SK-N-SH treated with all-trans-retinoic acid at 6 μM for 48 hours (cell line): Measurements from ENCODE around the gene TMEM91.
"Not testable (repeated sequence)": the region's sequence is repeated elsewhere in the genome, so short reads cannot be mapped to it uniquely, and the experiment has no call there.

Experiments
- ATAC-seq: fragments of 200-7000 bp; cut with Tn5 transposase; 3 replicates; pipeline ENCODE4 v1.9.1; 2020; ENCODE audit warnings: mild to moderate bottlenecking, moderate library complexity
- ARNTL ChIP-seq: fragments of 450-650 bp; formaldehyde crosslinking; IDR thresholded peaks from 2 replicates; pipeline ENCODE4 v1.5.0; 2020; ENCODE audit warnings: low read depth, mild to moderate bottlenecking, moderate library complexity, borderline replicate concordance
- ESRRG ChIP-seq: fragments of 250-450 bp; sonication (Bioruptor Pico); IDR thresholded peaks from 2 replicates; pipeline ENCODE4 v1.6.1; 2021; ENCODE audit warnings: mild to moderate bottlenecking
- GLIS3 ChIP-seq: fragments of 250-450 bp; sonication (Bioruptor Pico); IDR thresholded peaks from 2 replicates; pipeline ENCODE4 v1.5.0; 2020; ENCODE audit warnings: mild to moderate bottlenecking, moderate library complexity
- ISL1 ChIP-seq: fragments of 250-450 bp; sonication (Bioruptor Pico); IDR thresholded peaks from 2 replicates; pipeline ENCODE4 v2.1.2; 2022; ENCODE audit warnings: mild to moderate bottlenecking, moderate library complexity
- OSR1 ChIP-seq: fragments of 250-450 bp; sonication (Bioruptor Pico); IDR thresholded peaks from 2 replicates; pipeline ENCODE4 v1.8.0; 2022; ENCODE audit warnings: moderate library complexity, mild to moderate bottlenecking, inconsistent platforms
- RARB ChIP-seq: fragments of 250-450 bp; sonication (Bioruptor Pico); IDR thresholded peaks from 2 replicates; pipeline ENCODE4 v1.8.0; 2021; ENCODE audit warnings: mild to moderate bottlenecking, moderate library complexity
- SNAI2 ChIP-seq: fragments of 250-450 bp; sonication (Bioruptor Pico); IDR thresholded peaks from 2 replicates; pipeline ENCODE4 v1.5.0; 2020; ENCODE audit warnings: mild to moderate bottlenecking, moderate library complexity
- TOX ChIP-seq: fragments of 250-450 bp; sonication (Bioruptor Pico); IDR thresholded peaks from 2 replicates; pipeline ENCODE4 v1.8.0; 2021; ENCODE audit warnings: mild to moderate bottlenecking, moderate library complexity, borderline replicate concordance
- ZC3H10 ChIP-seq: fragments of 250-450 bp; sonication (Bioruptor Pico); IDR thresholded peaks from 2 replicates; pipeline ENCODE4 v1.5.1; 2021; ENCODE audit warnings: mild to moderate bottlenecking, moderate library complexity
- ZFP3 ChIP-seq: fragments of 250-450 bp; sonication (Bioruptor Pico); IDR thresholded peaks from 2 replicates; pipeline ENCODE4 v1.5.0; 2020; ENCODE audit warnings: mild to moderate bottlenecking, moderate library complexity
- ZFP30 ChIP-seq: fragments of 450-650 bp; formaldehyde crosslinking; IDR thresholded peaks from 2 replicates; pipeline ENCODE4 v1.5.0; 2022; ENCODE audit warnings: mild to moderate bottlenecking, moderate library complexity
- ZNF565 ChIP-seq: fragments of 450-650 bp; formaldehyde crosslinking; conservative IDR thresholded peaks from 2 replicates; pipeline ENCODE4 v1.5.0; 2020; ENCODE audit warnings: low read depth, mild to moderate bottlenecking, moderate library complexity
- ZNF70 ChIP-seq: fragments of 450-650 bp; formaldehyde crosslinking; IDR thresholded peaks from 2 replicates; pipeline ENCODE4 v1.5.0; 2020; ENCODE audit warnings: mild to moderate bottlenecking, moderate library complexity
- ZNF8 ChIP-seq: fragments of 450-650 bp; formaldehyde crosslinking; IDR thresholded peaks from 2 replicates; pipeline ENCODE4 v1.5.0; 2020; ENCODE audit warnings: mild to moderate bottlenecking, moderate library complexity
- TF ChIP-seq, protein P1 (sequence below): fragments of 250-450 bp; sonication (Bioruptor Pico); IDR thresholded peaks from 2 replicates; pipeline ENCODE4 v1.8.0; 2020; ENCODE audit warnings: mild to moderate bottlenecking, moderate library complexity, borderline replicate concordance
- TF ChIP-seq, protein P2 (sequence below): fragments of 250-450 bp; sonication (Bioruptor Pico); IDR thresholded peaks from 2 replicates; pipeline ENCODE4 v1.5.1; 2021; ENCODE audit warnings: mild to moderate bottlenecking, moderate library complexity
- TF ChIP-seq, protein P3 (sequence below): fragments of 250-450 bp; sonication (Bioruptor Pico); IDR thresholded peaks from 2 replicates; pipeline ENCODE4 v1.5.1; 2020; ENCODE audit warnings: low read depth, mild to moderate bottlenecking, moderate library complexity
- TF ChIP-seq, protein P4 (sequence below): fragments of 250-450 bp; sonication (Bioruptor Pico); IDR thresholded peaks from 2 replicates; pipeline ENCODE4 v1.5.0; 2020; ENCODE audit warnings: mild to moderate bottlenecking, moderate library complexity

Gene TMEM91

DNA sequence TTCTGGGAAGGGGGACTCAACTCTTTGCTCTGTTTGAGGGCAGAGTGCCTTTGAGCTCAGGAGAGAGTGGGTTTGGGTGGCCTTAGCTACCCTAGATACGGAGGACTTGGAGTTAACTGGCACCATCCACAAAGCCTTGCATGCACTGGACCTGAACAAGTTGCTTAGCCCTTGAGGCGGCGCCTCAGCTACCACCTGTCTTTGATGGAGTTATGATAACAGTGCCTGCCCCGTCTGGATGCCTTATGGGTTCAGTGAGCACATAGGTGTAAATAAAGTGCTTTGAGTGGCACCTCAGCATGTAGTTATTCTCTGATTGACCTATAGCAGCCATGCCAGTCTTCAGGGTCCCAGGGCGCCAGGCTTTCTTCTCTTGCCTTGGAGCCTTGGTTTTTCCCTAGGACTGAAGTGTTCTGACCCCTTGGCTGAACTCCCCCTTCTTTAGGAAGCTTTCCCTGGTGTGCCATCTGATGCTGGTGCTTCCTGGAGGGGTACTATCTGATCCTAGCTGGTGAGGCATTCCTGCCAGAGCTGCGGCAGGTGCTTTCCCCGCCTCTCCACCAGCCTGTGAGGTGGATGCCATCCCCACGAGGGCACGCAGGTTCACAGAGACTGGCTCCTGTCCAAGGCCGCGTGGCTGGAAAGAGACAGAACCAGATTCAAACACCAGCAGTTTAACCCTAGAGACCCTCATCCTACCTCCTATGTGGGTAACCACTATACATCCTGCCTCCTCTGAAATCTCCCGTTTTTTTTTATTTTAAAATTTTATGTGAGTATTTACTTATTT lies 27.0 kb downstream of the TMEM91 start:
- ATAC-seq, result no peak
- TF ChIP-seq SNAI2 (no peak), ZFP30 (CRISPR knock-in tag) (no peak), ZNF565 (CRISPR knock-in tag) (no peak), OSR1 (CRISPR knock-in tag) (no peak), ARNTL (CRISPR knock-in tag) (no peak), ZNF70 (CRISPR knock-in tag) (no peak)

DNA sequence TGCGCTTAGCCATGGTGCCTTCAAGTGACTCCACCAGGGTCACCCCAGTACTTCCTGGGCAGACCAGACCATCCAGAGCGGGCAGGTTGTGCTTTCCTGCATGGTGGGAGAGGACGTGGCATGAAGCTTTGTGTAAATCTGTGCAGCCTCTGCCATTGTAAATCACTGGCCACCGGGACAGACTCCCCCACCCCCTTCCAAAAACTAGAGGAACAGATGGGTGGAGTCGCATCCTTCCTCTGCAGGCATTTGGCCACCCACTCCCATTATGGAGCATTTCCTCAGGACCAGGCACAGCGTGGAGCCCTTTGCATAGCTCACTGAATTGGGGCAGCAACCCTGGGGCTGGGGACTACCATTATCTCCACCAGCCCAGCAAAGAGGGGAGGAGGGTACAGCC lies 29.4 kb downstream of the TMEM91 start:
- TF ChIP-seq ZNF70 (CRISPR knock-in tag), result no peak
- TF ChIP-seq, protein P1, sequence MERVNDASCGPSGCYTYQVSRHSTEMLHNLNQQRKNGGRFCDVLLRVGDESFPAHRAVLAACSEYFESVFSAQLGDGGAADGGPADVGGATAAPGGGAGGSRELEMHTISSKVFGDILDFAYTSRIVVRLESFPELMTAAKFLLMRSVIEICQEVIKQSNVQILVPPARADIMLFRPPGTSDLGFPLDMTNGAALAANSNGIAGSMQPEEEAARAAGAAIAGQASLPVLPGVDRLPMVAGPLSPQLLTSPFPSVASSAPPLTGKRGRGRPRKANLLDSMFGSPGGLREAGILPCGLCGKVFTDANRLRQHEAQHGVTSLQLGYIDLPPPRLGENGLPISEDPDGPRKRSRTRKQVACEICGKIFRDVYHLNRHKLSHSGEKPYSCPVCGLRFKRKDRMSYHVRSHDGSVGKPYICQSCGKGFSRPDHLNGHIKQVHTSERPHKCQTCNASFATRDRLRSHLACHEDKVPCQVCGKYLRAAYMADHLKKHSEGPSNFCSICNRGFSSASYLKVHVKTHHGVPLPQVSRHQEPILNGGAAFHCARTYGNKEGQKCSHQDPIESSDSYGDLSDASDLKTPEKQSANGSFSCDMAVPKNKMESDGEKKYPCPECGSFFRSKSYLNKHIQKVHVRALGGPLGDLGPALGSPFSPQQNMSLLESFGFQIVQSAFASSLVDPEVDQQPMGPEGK (CRISPR knock-in tag), result no peak
- no peak for TF ChIP-seq GLIS3
- TF ChIP-seq TOX (CRISPR knock-in tag), result no peak
- TF ChIP-seq, protein P2, sequence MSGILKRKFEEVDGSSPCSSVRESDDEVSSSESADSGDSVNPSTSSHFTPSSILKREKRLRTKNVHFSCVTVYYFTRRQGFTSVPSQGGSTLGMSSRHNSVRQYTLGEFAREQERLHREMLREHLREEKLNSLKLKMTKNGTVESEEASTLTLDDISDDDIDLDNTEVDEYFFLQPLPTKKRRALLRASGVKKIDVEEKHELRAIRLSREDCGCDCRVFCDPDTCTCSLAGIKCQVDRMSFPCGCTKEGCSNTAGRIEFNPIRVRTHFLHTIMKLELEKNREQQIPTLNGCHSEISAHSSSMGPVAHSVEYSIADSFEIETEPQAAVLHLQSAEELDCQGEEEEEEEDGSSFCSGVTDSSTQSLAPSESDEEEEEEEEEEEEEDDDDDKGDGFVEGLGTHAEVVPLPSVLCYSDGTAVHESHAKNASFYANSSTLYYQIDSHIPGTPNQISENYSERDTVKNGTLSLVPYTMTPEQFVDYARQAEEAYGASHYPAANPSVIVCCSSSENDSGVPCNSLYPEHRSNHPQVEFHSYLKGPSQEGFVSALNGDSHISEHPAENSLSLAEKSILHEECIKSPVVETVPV (CRISPR knock-in tag), result no peak
- no peak for TF ChIP-seq ZC3H10 (CRISPR knock-in tag)
- TF ChIP-seq ZFP30 (CRISPR knock-in tag), result no peak
- no peak for ATAC-seq

DNA sequence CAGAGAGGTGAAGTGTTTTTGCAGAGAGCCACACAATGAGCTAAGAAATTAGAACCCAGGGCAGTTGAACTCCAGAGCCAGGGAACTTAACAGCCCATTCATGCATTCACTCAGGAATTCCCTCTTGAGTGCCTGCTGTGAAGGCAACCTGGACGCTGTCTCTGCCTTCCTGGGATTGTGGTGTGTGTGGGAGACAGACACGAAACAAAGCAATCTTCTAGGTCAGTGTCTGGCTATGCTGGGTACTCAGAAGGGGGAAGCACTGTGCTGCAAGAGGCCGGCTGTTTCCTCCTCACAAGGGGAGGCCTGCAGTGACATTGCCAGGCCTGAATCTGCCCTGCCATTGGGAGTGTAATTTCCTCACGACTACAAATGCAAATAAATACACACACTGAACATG lies 30.9 kb downstream of the TMEM91 start:
- no peak for ATAC-seq
- no peak for TF ChIP-seq ZC3H10 (CRISPR knock-in tag)
- TF ChIP-seq ZNF70 (CRISPR knock-in tag), result no peak
- no peak for TF ChIP-seq GLIS3
- no peak for TF ChIP-seq ISL1 (CRISPR knock-in tag)
- TF ChIP-seq, protein P3, sequence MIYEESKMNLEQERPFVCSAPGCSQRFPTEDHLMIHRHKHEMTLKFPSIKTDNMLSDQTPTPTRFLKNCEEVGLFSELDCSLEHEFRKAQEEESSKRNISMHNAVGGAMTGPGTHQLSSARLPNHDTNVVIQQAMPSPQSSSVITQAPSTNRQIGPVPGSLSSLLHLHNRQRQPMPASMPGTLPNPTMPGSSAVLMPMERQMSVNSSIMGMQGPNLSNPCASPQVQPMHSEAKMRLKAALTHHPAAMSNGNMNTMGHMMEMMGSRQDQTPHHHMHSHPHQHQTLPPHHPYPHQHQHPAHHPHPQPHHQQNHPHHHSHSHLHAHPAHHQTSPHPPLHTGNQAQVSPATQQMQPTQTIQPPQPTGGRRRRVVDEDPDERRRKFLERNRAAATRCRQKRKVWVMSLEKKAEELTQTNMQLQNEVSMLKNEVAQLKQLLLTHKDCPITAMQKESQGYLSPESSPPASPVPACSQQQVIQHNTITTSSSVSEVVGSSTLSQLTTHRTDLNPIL (CRISPR knock-in tag), result no peak
- no peak for TF ChIP-seq TOX (CRISPR knock-in tag)

DNA sequence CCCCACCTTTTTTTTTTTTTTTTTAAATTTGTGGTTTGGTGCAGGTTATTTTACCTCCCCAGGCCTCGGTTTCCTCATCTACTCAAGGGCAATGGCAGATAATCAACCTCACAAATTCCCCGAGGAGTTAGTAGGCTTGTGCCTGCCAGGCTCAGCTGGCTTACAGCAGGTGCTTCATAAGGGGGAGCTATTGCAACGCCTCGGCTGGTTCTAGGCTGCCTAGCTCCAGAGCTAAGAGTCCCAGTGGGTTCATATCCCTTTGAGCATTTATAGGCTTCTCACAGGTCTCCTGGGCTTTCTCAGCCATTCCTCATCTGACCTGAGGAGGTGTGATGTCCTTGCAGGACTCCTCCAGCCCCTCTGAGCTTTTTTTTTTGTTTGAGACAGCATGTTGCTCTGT lies 31.9 kb downstream of the TMEM91 start:
- TF ChIP-seq ESRRG (CRISPR knock-in tag) (no peak), SNAI2 (no peak), ZC3H10 (CRISPR knock-in tag) (no peak), OSR1 (CRISPR knock-in tag) (no peak), ZNF8 (CRISPR knock-in tag) (no peak), RARB (CRISPR knock-in tag) (no peak), ISL1 (CRISPR knock-in tag) (no peak), ZFP3 (CRISPR knock-in tag) (no peak), ZNF70 (CRISPR knock-in tag) (no peak)
- TF ChIP-seq, protein P3 (CRISPR knock-in tag), result no peak
- TF ChIP-seq, protein P4, sequence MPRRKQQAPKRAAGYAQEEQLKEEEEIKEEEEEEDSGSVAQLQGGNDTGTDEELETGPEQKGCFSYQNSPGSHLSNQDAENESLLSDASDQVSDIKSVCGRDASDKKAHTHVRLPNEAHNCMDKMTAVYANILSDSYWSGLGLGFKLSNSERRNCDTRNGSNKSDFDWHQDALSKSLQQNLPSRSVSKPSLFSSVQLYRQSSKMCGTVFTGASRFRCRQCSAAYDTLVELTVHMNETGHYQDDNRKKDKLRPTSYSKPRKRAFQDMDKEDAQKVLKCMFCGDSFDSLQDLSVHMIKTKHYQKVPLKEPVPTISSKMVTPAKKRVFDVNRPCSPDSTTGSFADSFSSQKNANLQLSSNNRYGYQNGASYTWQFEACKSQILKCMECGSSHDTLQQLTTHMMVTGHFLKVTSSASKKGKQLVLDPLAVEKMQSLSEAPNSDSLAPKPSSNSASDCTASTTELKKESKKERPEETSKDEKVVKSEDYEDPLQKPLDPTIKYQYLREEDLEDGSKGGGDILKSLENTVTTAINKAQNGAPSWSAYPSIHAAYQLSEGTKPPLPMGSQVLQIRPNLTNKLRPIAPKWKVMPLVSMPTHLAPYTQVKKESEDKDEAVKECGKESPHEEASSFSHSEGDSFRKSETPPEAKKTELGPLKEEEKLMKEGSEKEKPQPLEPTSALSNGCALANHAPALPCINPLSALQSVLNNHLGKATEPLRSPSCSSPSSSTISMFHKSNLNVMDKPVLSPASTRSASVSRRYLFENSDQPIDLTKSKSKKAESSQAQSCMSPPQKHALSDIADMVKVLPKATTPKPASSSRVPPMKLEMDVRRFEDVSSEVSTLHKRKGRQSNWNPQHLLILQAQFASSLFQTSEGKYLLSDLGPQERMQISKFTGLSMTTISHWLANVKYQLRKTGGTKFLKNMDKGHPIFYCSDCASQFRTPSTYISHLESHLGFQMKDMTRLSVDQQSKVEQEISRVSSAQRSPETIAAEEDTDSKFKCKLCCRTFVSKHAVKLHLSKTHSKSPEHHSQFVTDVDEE, result no peak
- no peak; the same call in 2 of the 3 replicates for ATAC-seq

DNA sequence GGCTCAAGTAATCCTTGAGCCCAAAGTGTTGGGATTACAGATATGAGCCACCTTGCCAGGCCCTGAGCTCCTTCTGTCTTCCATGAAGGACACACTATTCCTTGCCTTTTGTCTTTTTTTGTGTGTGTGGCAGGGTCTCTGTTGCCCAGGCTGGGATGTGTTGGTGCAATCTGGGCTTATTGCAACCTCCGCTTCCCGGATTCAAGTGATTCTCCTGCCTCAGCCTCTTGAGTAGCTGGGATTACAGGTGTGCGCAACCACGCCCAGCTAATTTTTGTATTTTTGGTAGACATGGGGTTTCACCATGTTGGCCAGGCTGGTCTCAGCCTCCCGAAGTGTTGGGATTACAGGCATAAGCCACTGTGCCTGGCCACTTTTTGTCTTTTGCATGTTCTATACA lies 32.5 kb downstream of the TMEM91 start:
- ATAC-seq, result not testable (repeated sequence)
